NB4 (cell line): ENCODE measurements around the gene ZNF581.

Source experiments
- DNase-seq: peaks from one replicate; pipeline ENCODE4 v3.0.0; 2010; ENCODE audit warnings: low read depth
- H3K4me3 ChIP-seq: one replicate; pipeline ENCODE4 v1.5.1; 2011; ENCODE audit warnings: mild to moderate bottlenecking, low read depth, low read length, moderate library complexity
- CTCF ChIP-seq: IDR thresholded peaks from one replicate; pipeline ENCODE4 v1.5.1; 2012; ENCODE audit warnings: low read depth, low read length
- MAX ChIP-seq: IDR thresholded peaks from 2 replicates; pipeline ENCODE4 v1.6.1; 2011; ENCODE audit warnings: low read depth, low read length
- MYC ChIP-seq: IDR thresholded peaks from 2 replicates; pipeline ENCODE4 v1.6.1; 2011; ENCODE audit warnings: low read depth, low read length
- POLR2A ChIP-seq: IDR thresholded peaks from 2 replicates; pipeline ENCODE4 v1.6.1; 2011; ENCODE audit warnings: mild to moderate bottlenecking; ENCODE audit not compliant: insufficient read length; ENCODE audit errors: extremely low read depth

The ZNF581 gene

GRCh38 chr19:55694656-55695491 lies 51.4 kb downstream of the ZNF581 start:
- TF ChIP-seq CTCF (no peak), MAX (no peak), MYC (no peak), POLR2A (no peak)
- no peak for DNase-seq
- H3K4me3 ChIP-seq: no peak overlapping the region
